SU-DHL-6 (cell line): ENCODE results near the gene SRRM4.

Experiments used
- EZH2phosphoT487 ChIP-seq: fragments of 200-600 bp; sonication (generic), shearing (Covaris generic); conservative IDR thresholded peaks from 2 replicates; pipeline ENCODE4 v1.6.1; 2018; ENCODE audit warnings: mild to moderate bottlenecking, antibody characterized with exemption, low read length, moderate library complexity, mixed read lengths
- TF ChIP-seq, protein P1 (sequence below): fragments of 200-600 bp; sonication (generic); IDR thresholded peaks from one replicate; pipeline ENCODE4 v1.5.1; 2017; ENCODE audit warnings: antibody characterized with exemption, mild to moderate bottlenecking, low read length, moderate library complexity; ENCODE audit not compliant: insufficient read depth, poor library complexity, severe bottlenecking

DNA sequence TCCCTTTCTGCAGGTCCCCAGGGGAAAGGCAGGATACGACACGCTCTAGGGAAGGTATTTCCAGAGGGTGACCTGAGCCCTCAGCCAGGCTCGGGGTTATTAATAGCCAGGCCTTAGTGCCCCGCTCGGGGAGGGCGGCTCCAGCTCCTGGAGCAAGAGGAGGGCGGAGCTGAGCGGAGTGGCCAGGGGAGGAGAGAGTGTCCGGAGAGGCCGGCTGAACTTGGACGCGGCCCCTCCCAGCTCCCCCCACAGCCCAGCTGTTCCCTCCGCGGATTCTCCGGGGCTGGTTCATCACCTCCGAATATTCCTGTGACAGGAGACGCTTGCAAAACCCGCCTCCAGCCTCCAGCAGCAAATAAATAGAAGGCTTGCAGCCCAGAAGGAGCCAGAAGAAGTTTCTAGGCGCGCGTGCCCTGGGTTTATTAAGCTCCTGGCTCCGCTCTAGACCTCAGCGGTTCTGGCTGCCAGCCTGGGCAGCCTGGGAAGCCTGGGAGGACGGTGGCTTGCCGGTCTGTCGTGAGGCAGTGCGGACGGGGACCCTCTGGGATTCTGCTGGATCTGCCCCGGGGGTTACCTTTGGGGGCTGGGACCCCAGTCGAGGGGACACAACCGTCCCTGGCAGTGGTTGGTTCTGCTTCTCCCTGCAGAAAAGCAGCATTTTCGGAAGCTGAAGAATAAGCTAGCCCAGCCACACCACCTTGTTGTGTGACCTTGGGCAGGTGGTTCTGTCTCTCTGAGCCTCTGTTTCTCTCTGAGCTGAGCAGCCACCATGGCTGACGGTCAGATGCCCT is 197.4 kb downstream of the SRRM4 start, which contains the start of gene HSPB8:
- TF ChIP-seq, protein P1, sequence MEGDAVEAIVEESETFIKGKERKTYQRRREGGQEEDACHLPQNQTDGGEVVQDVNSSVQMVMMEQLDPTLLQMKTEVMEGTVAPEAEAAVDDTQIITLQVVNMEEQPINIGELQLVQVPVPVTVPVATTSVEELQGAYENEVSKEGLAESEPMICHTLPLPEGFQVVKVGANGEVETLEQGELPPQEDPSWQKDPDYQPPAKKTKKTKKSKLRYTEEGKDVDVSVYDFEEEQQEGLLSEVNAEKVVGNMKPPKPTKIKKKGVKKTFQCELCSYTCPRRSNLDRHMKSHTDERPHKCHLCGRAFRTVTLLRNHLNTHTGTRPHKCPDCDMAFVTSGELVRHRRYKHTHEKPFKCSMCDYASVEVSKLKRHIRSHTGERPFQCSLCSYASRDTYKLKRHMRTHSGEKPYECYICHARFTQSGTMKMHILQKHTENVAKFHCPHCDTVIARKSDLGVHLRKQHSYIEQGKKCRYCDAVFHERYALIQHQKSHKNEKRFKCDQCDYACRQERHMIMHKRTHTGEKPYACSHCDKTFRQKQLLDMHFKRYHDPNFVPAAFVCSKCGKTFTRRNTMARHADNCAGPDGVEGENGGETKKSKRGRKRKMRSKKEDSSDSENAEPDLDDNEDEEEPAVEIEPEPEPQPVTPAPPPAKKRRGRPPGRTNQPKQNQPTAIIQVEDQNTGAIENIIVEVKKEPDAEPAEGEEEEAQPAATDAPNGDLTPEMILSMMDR = no peak
- TF ChIP-seq EZH2phosphoT487 = no peak
